ENCODE data around the gene EMP1. TPM values are rescaled to one million over a fixed set of nuclear protein-coding genes. Genes with fewer than 3 reads are reported as not detected.

The EMP1 gene
- total and polyA plus RNA-seq, 9 of the 15 experiments (the other 6 are each of a cell fraction or from before 2014, with no cell fraction given) = 0.10 to 0.60 TPM; not detected in 7

- BruUV-seq (replicated peaks) = no TSS peak
- Histone ChIP-seq H3K27ac (ENCODE audit: extremely low read depth, low read depth, low read length) (no peak overlapping the region), H3K36me3 (ENCODE audit: control insufficient read depth, insufficient read depth, low read length) (no peaks in the 10 kb centered on the region), H3K27me3 (ENCODE audit: control insufficient read depth in 2 of 2, insufficient read depth in 2 of 2, low read length in 2 of 2) (peaks cover 2 to 12% of the 10 kb centered on the region in 2 experiments; a peak in 3 of 5 replicates), H3K79me2 (ENCODE audit: control insufficient read depth, insufficient read depth, low read length) (no peaks in the 10 kb centered on the region), H2AFZ (ENCODE audit: low read depth, low read length) (no peak overlapping the region), H3K4me2 (ENCODE audit: insufficient read depth, low read length) (no peak overlapping the region), H3K9me1 (ENCODE audit: control insufficient read depth, insufficient read depth, low read length) (no peaks in the 10 kb centered on the region), H4K20me1 (replicated peaks; ENCODE audit: control insufficient read depth, insufficient read depth, low read length) (no peaks in the 10 kb centered on the region), H3K4me3 (no peak overlapping the region), H3K4me1 (replicated peaks in 1 of 2; ENCODE audit: control insufficient read depth in 2 of 2, insufficient read depth in 2 of 2, low read length in 2 of 2) (no peaks in the 10 kb centered on the region), H3K9me3 (replicated peaks; ENCODE audit: control insufficient read depth, insufficient read depth, low read depth, low read length) (no peaks in the 10 kb centered on the region), H3K9ac (ENCODE audit: insufficient read depth in 1 of 2, low read depth in 2 of 2, low read length in 2 of 2) (no peak overlapping the region)
- ChIA-PET CTCF (ENCODE audit: low intra/inter-chr PET ratio) (no interaction called here), POLR2A (interaction anchor here (1.3 kb wide), 1 partner anchor 11 kb away, joined by 5 read pairs; no protein-coding TSS in a partner anchor)
- DNase-seq (ENCODE audit: extremely low read depth in 1 of 4, low spot score in 3 of 4) (no peak), ATAC-seq (no peak), FAIRE-seq (no peak)
- in situ Hi-C loops (cut with MboI) (no loop called here), intact Hi-C loops (cut with micrococcal nuclease) (no loop called here)
- TF ChIP-seq NFIC (IDR thresholded peaks at IDR 0.05) (peak; percentile 56), TFE3 (CRISPR knock-in tag; IDR thresholded peaks at IDR 0.05) (no peak), BACH1 (tag; IDR thresholded peaks at IDR 0.05) (no peak), NONO (IDR thresholded peaks at IDR 0.05; ENCODE audit: low read depth in 2 of 2, low read length in 1 of 2) (no peak)
- 0% methylated on average over 11 of the region's 11 CpGs for WGBS (ENCODE audit: insufficient coverage, low coverage, missing lambda C conversion rate)
Measured at GRCh38 chr12:13193505-13194231, 2.9 kb upstream of the EMP1 start.
